Astrocyte (in vitro differentiated cells and primary cell): Measurements from ENCODE around the gene HNRNPA0. TPM values are rescaled to one million over a fixed set of nuclear protein-coding genes. Genes with fewer than 3 reads are reported as not detected.

Experiments used
- DNase-seq: peaks from one replicate; pipeline ENCODE4 v3.0.0-alpha.2; 2010; ENCODE audit warnings: low read depth
- FAIRE-seq: peaks from 2 replicates; lab custom pipeline; 2011; peaks lifted over from hg19 to GRCh38; lab: Jason Lieb, UNC
- H2AFZ ChIP-seq: 2 replicates; pipeline ENCODE4 v1.6.0; 2012; ENCODE audit warnings: low read depth, low read length, inconsistent platforms
- H3K27ac ChIP-seq: 2 replicates; pipeline ENCODE4 v1.5.1; 2011; ENCODE audit warnings: low read depth, low read length, inconsistent platforms
- H3K27me3 ChIP-seq: 2 replicates; pipeline ENCODE4 v1.6.0; 2011; ENCODE audit warnings: low read length, inconsistent platforms; ENCODE audit not compliant: insufficient read depth
- H3K36me3 ChIP-seq: 2 replicates; pipeline ENCODE4 v1.5.1; 2011; ENCODE audit warnings: low read length, inconsistent platforms; ENCODE audit not compliant: insufficient read depth
- H3K4me1 ChIP-seq: 2 replicates; pipeline ENCODE4 v1.5.1; 2011; ENCODE audit warnings: low read length, inconsistent platforms; ENCODE audit not compliant: insufficient read depth
- H3K4me2 ChIP-seq: 2 replicates; pipeline ENCODE4 v1.6.0; 2012; ENCODE audit warnings: low read length, inconsistent platforms
- H3K4me3 ChIP-seq: 2 replicates; pipeline ENCODE4 v1.5.1; 2011; ENCODE audit warnings: low read depth, mild to moderate bottlenecking, low read length, inconsistent platforms; ENCODE audit not compliant: insufficient read depth
- H3K79me2 ChIP-seq: 2 replicates; pipeline ENCODE4 v1.6.0; 2012; ENCODE audit warnings: mild to moderate bottlenecking, low read length, inconsistent platforms; ENCODE audit not compliant: insufficient read depth
- H3K9ac ChIP-seq: 2 replicates; pipeline ENCODE4 v1.6.0; 2012; ENCODE audit warnings: mild to moderate bottlenecking, low read length, inconsistent platforms
- H3K9me3 ChIP-seq: 2 replicates; pipeline ENCODE4 v1.5.1; 2012; ENCODE audit warnings: low read depth, mild to moderate bottlenecking, low read length, inconsistent platforms; ENCODE audit not compliant: insufficient read depth
- H4K20me1 ChIP-seq: 2 replicates; pipeline ENCODE4 v1.6.0; 2012; ENCODE audit warnings: low read length, inconsistent platforms; ENCODE audit not compliant: insufficient read depth
- H3K27ac Mint-ChIP-seq: one replicate; pipeline ENCODE4 v1.8.0; 2021; ENCODE audit warnings: mild to moderate bottlenecking, mixed read lengths; ENCODE audit not compliant: unreplicated experiment
- H3K27me3 Mint-ChIP-seq: one replicate; pipeline ENCODE4 v1.8.0; 2021; ENCODE audit warnings: low read depth, mixed read lengths; ENCODE audit not compliant: unreplicated experiment
- H3K36me3 Mint-ChIP-seq: one replicate; pipeline ENCODE4 v1.8.0; 2021; ENCODE audit warnings: low read depth, mixed read lengths; ENCODE audit not compliant: unreplicated experiment
- H3K4me1 Mint-ChIP-seq: one replicate; pipeline ENCODE4 v1.8.0; 2021; ENCODE audit warnings: low read depth, mixed read lengths; ENCODE audit not compliant: unreplicated experiment
- H3K4me3 Mint-ChIP-seq: one replicate; pipeline ENCODE4 v1.8.0; 2021; ENCODE audit warnings: mild to moderate bottlenecking, moderate library complexity, mixed read lengths; ENCODE audit not compliant: unreplicated experiment
- H3K9me3 Mint-ChIP-seq: one replicate; pipeline ENCODE4 v1.8.0; 2021; ENCODE audit warnings: mild to moderate bottlenecking, mixed read lengths; ENCODE audit not compliant: unreplicated experiment
- EZH2 ChIP-seq: IDR thresholded peaks from 2 replicates; pipeline ENCODE4 v1.6.1; 2012; ENCODE audit warnings: mild to moderate bottlenecking, low read length, inconsistent platforms; ENCODE audit not compliant: insufficient read depth
- total RNA-seq: library from RNA; stranded (reverse); gene quantifications from 2 replicates; pipeline ENCODE4 v1.2.1, GENCODE V29; 2021
- TF ChIP-seq, protein P1 (sequence below): IDR thresholded peaks from 2 replicates; pipeline ENCODE4 v1.5.1; 2011; ENCODE audit warnings: low read depth, mild to moderate bottlenecking, inconsistent platforms, low read length, moderate library complexity; ENCODE audit not compliant: insufficient read depth

Gene HNRNPA0
- total RNA-seq, 1 donor from 2014 or later: 29.5 TPM

DNA sequence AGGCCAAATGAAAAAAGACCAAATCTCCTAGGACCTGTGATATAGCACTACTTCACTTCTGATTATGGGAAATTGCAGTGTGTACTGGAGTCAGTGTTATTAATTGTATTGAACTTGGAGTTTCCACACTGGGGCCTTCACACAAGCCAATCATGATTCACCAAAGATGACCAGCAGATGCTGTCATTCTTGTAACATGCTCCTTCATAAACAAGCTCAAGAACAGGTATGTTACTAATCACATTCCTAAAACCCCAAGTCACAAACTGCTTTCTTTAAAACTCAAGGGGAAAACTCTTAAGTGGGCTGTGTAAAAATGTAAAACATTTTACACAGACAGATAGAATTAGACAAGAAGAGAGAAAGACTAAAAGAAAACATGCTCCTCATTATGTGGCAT is 23.8 kb downstream of the HNRNPA0 start:
- H3K36me3 ChIP-seq: no peaks in the 10 kb centered on the region
- FAIRE-seq (no peak), DNase-seq (peak; percentile 76)
- Mint-ChIP-seq H3K27ac (peak overlapping the region; percentile 54), H3K4me3 (no peak overlapping the region), H3K9me3 (no peaks in the 10 kb centered on the region), H3K27me3 (no peaks in the 10 kb centered on the region), H3K36me3 (no peaks in the 10 kb centered on the region), H3K4me1 (peaks cover 20% of the 10 kb centered on the region)
- no peak overlapping the region for H3K4me3 ChIP-seq
- H3K9me3 ChIP-seq: no peaks in the 10 kb centered on the region
- H3K79me2 ChIP-seq: no peaks in the 10 kb centered on the region
- H3K4me2 ChIP-seq: peak overlapping the region; percentile 48
- no peaks in the 10 kb centered on the region for H4K20me1 ChIP-seq
- no peaks in the 10 kb centered on the region for H3K27me3 ChIP-seq
- peaks cover 19% of the 10 kb centered on the region for H3K4me1 ChIP-seq
- H3K9ac ChIP-seq: no peak overlapping the region
- H3K27ac ChIP-seq: no peak overlapping the region
- TF ChIP-seq EZH2: no peak
- TF ChIP-seq, protein P1, sequence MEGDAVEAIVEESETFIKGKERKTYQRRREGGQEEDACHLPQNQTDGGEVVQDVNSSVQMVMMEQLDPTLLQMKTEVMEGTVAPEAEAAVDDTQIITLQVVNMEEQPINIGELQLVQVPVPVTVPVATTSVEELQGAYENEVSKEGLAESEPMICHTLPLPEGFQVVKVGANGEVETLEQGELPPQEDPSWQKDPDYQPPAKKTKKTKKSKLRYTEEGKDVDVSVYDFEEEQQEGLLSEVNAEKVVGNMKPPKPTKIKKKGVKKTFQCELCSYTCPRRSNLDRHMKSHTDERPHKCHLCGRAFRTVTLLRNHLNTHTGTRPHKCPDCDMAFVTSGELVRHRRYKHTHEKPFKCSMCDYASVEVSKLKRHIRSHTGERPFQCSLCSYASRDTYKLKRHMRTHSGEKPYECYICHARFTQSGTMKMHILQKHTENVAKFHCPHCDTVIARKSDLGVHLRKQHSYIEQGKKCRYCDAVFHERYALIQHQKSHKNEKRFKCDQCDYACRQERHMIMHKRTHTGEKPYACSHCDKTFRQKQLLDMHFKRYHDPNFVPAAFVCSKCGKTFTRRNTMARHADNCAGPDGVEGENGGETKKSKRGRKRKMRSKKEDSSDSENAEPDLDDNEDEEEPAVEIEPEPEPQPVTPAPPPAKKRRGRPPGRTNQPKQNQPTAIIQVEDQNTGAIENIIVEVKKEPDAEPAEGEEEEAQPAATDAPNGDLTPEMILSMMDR: no peak
- no peak overlapping the region for H2AFZ ChIP-seq

DNA sequence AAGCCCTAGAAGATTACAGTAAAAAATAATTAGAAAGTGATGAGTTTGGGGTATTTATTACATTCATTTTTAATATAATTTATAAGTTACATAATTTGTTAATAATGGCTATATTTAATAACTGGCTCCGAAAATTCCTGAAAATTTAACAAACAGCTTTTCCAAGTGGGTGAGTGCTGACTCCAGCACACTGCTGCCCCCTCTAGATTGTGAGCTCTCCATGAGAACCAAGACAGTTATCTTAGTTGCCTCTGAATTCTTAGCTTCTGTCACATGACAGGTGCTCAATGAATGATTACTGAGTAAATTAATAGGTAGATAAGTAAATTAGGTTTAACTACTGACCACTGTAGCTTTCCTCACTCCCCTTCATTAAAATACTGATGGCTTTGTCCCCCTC is 26.1 kb downstream of the HNRNPA0 start:
- H3K4me2 ChIP-seq: no peak overlapping the region
- no peaks in the 10 kb centered on the region for H4K20me1 ChIP-seq
- Mint-ChIP-seq H3K4me3 (no peak overlapping the region), H3K4me1 (peaks cover 20% of the 10 kb centered on the region), H3K27ac (no peak overlapping the region), H3K9me3 (no peaks in the 10 kb centered on the region), H3K36me3 (no peaks in the 10 kb centered on the region), H3K27me3 (no peaks in the 10 kb centered on the region)
- no peak for TF ChIP-seq EZH2
- TF ChIP-seq, protein P1: no peak
- H3K9ac ChIP-seq: no peak overlapping the region
- H3K27me3 ChIP-seq: no peaks in the 10 kb centered on the region
- no peaks in the 10 kb centered on the region for H3K79me2 ChIP-seq
- peaks cover 10% of the 10 kb centered on the region for H3K4me1 ChIP-seq
- no peak overlapping the region for H2AFZ ChIP-seq
- H3K27ac ChIP-seq: no peak overlapping the region
- DNase-seq: no peak
- H3K4me3 ChIP-seq: no peak overlapping the region
- no peak for FAIRE-seq
- no peaks in the 10 kb centered on the region for H3K36me3 ChIP-seq
- no peaks in the 10 kb centered on the region for H3K9me3 ChIP-seq

DNA sequence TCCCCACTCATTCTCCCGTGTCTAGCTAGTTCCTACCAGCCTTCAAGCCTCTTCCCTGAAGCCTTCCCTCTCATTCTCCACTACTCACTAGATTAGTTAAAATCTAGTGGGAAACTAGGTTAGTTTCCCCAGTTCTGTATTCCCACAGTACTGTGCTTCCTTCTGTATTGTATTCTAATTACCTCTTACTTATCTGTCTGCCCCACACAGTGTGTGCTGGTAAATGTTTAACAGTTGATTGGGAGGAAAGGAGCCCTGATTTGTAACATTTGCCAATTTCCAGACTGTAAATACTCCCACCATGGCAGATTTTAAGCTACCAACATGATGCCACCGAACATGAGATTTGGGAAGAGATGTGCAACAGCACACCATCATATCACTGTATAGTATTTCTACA is 26.5 kb downstream of the HNRNPA0 start:
- no peak overlapping the region for H3K9ac ChIP-seq
- peaks cover 10% of the 10 kb centered on the region for H3K4me1 ChIP-seq
- FAIRE-seq (no peak), DNase-seq (no peak)
- no peaks in the 10 kb centered on the region for H3K27me3 ChIP-seq
- H2AFZ ChIP-seq: no peak overlapping the region
- no peaks in the 10 kb centered on the region for H3K36me3 Mint-ChIP-seq
- no peaks in the 10 kb centered on the region for H4K20me1 ChIP-seq
- no peak overlapping the region for H3K4me3 ChIP-seq
- H3K4me3 Mint-ChIP-seq: no peak overlapping the region
- no peak overlapping the region for H3K27ac Mint-ChIP-seq
- H3K79me2 ChIP-seq: no peaks in the 10 kb centered on the region
- H3K9me3 ChIP-seq: no peaks in the 10 kb centered on the region
- peaks cover 20% of the 10 kb centered on the region for H3K4me1 Mint-ChIP-seq
- no peaks in the 10 kb centered on the region for H3K36me3 ChIP-seq
- no peaks in the 10 kb centered on the region for H3K27me3 Mint-ChIP-seq
- H3K27ac ChIP-seq: no peak overlapping the region
- no peak overlapping the region for H3K4me2 ChIP-seq
- no peaks in the 10 kb centered on the region for H3K9me3 Mint-ChIP-seq
- TF ChIP-seq EZH2: no peak
- TF ChIP-seq, protein P1: no peak
